Lower lobe of right lung (tissue), 2 donors: ENCODE results near the gene MAT1A. TPM values are rescaled to one million over a fixed set of nuclear protein-coding genes. Genes with fewer than 3 reads are reported as not detected.

Experiments
- ATAC-seq, 2 donors: fragments of 200-7000 bp; cut with Tn5 transposase; one replicate each; pipeline ENCODE4 v1.9.1; 2020 to 2022; ENCODE audit warnings: mild to moderate bottlenecking in 2 of 2, moderate library complexity in 2 of 2
- DNase-seq: peaks from one replicate; pipeline ENCODE4 v3.0.0-alpha.2; 2020
- H3K27ac ChIP-seq: fragments of 200-600 bp; one replicate; pipeline ENCODE4 v1.8.0; 2022
- H3K27me3 ChIP-seq: fragments of 200-600 bp; one replicate; pipeline ENCODE4 v1.8.0; 2022; ENCODE audit warnings: low read depth
- H3K36me3 ChIP-seq: fragments of 200-600 bp; one replicate; pipeline ENCODE4 v1.8.0; 2022; ENCODE audit warnings: mild to moderate bottlenecking
- H3K4me1 ChIP-seq: fragments of 200-600 bp; one replicate; pipeline ENCODE4 v1.8.0; 2022
- H3K4me3 ChIP-seq: fragments of 200-600 bp; one replicate; pipeline ENCODE4 v1.8.0; 2022; ENCODE audit warnings: mild to moderate bottlenecking
- H3K9me3 ChIP-seq: fragments of 200-600 bp; one replicate; pipeline ENCODE4 v1.8.0; 2022
- intact Hi-C: fragments of 100-400 bp; cut with DNase I; formaldehyde crosslinking; loops from one replicate; pipeline ENCODE4 v1.11.0; 2022
- total RNA-seq: library from RNA; stranded (reverse); fragmentation: NEBNext Ultra II Directional; extraction: Animal tissue kit (Norgen Biotek cat#: 25700); gene quantifications from one replicate; pipeline ENCODE4 v1.2.1, GENCODE V29; 2021
- TF ChIP-seq, protein P1 (sequence below): fragments of 200-600 bp; IDR thresholded peaks from one replicate; pipeline ENCODE4 v1.8.0; 2022; ENCODE audit warnings: antibody characterized with exemption, mild to moderate bottlenecking
- donor health status: DM: no; HTN: yes; CAD: no; lungs with severe emphysema.

Gene MAT1A
- total RNA-seq, 1 donor from 2014 or later: 1.0 TPM

DNA sequence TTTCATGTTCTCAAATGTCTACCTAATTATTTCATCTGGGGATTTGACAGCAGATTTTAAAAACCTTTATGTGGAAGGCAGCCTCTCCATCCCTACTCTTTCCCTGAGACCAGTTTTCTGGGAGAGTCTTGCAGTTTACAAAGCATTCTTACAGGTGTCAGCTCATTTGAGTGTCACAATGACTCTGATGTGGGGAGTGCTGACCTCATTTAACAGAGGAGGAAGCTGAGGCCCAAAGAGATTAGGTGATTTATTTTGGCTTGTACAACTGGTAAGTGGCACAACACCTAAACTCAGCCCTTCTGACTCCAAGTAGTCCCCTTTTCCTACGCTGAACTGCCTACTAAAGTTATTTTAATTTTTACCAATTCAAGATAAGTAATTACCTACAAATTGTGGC, 33.3 kb upstream of the MAT1A start:
- no peak for ATAC-seq
- H3K27me3 ChIP-seq: no peaks in the 10 kb centered on the region
- no peak overlapping the region for H3K27ac ChIP-seq
- no peaks in the 10 kb centered on the region for H3K4me1 ChIP-seq
- H3K9me3 ChIP-seq: no peaks in the 10 kb centered on the region
- intact Hi-C loops: no loop called here
- DNase-seq: no peak
- H3K36me3 ChIP-seq: no peaks in the 10 kb centered on the region
- no peak overlapping the region for H3K4me3 ChIP-seq
- TF ChIP-seq, protein P1, sequence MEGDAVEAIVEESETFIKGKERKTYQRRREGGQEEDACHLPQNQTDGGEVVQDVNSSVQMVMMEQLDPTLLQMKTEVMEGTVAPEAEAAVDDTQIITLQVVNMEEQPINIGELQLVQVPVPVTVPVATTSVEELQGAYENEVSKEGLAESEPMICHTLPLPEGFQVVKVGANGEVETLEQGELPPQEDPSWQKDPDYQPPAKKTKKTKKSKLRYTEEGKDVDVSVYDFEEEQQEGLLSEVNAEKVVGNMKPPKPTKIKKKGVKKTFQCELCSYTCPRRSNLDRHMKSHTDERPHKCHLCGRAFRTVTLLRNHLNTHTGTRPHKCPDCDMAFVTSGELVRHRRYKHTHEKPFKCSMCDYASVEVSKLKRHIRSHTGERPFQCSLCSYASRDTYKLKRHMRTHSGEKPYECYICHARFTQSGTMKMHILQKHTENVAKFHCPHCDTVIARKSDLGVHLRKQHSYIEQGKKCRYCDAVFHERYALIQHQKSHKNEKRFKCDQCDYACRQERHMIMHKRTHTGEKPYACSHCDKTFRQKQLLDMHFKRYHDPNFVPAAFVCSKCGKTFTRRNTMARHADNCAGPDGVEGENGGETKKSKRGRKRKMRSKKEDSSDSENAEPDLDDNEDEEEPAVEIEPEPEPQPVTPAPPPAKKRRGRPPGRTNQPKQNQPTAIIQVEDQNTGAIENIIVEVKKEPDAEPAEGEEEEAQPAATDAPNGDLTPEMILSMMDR: no peak

DNA sequence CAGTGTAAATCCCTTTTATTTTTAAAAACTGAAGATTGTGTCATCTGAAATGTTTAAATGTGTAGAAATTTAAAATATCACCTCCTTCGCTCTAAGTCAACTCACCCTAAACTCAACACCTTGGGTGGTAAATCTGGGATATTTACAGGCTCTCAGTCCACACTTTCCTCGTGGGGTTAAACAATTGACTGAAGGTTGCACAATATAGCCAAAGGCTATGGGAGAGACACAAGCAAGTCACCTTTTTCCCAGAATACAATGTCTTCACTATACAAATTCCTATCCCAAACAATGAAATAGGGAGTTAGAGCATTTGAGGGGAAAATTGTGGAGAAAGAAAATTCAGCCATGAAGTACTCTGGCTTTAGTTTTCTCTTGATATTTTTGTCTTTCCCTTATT, 32.7 kb upstream of the MAT1A start:
- H3K27me3 ChIP-seq: no peaks in the 10 kb centered on the region
- DNase-seq (no peak), ATAC-seq (no peak)
- intact Hi-C loops: no loop called here
- no peaks in the 10 kb centered on the region for H3K9me3 ChIP-seq
- no peak overlapping the region for H3K4me3 ChIP-seq
- H3K4me1 ChIP-seq: no peaks in the 10 kb centered on the region
- H3K27ac ChIP-seq: no peak overlapping the region
- no peaks in the 10 kb centered on the region for H3K36me3 ChIP-seq
- TF ChIP-seq, protein P1: no peak

DNA sequence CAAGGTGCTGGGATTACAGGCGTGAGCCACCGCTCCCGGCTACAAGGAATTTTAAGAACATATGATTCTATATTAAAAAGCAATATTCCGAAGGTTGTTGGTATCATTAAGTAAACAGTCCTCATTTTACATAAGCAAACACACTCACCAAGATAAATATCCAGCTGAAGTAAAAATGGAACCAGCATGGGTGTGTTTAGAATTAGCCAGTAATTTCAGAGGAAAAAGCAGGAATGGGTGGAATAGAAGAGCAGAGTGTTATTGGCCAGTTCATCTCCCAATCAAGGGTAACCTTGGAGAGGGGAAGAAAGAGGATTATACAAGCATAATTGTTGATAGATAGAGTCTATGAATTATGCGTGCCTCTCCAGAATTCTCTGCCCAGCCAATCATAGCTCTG, 31.7 kb upstream of the MAT1A start:
- intact Hi-C loops: no loop called here
- DNase-seq: no peak
- no peaks in the 10 kb centered on the region for H3K4me1 ChIP-seq
- ATAC-seq: no peak
- no peaks in the 10 kb centered on the region for H3K36me3 ChIP-seq
- no peaks in the 10 kb centered on the region for H3K27me3 ChIP-seq
- H3K4me3 ChIP-seq: no peak overlapping the region
- no peak overlapping the region for H3K27ac ChIP-seq
- H3K9me3 ChIP-seq: no peaks in the 10 kb centered on the region
- TF ChIP-seq, protein P1: no peak

DNA sequence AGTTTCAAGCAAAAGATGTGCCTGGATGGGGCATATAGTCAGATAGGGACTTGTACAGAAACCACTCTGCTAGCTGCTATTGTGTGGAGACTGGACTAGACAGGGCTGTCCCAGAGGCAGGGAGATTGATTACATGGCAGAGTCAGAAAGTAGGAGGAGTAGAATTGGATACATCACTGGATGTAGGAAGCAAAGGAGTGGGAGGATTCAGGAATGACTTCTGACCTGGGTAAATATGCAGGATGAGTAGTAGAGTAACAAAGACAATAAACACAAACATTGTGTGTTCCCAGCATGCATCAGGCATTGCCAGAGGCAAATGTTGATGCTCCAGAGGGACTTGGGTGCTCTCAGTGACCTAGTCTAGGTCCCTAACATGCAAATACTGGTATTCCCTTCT, 30.9 kb upstream of the MAT1A start:
- no peak overlapping the region for H3K27ac ChIP-seq
- no peak for ATAC-seq
- no peaks in the 10 kb centered on the region for H3K4me1 ChIP-seq
- TF ChIP-seq, protein P1: no peak
- no peaks in the 10 kb centered on the region for H3K27me3 ChIP-seq
- H3K4me3 ChIP-seq: no peak overlapping the region
- H3K36me3 ChIP-seq: no peaks in the 10 kb centered on the region
- no peaks in the 10 kb centered on the region for H3K9me3 ChIP-seq
- intact Hi-C loops: no loop called here
- no peak for DNase-seq

DNA sequence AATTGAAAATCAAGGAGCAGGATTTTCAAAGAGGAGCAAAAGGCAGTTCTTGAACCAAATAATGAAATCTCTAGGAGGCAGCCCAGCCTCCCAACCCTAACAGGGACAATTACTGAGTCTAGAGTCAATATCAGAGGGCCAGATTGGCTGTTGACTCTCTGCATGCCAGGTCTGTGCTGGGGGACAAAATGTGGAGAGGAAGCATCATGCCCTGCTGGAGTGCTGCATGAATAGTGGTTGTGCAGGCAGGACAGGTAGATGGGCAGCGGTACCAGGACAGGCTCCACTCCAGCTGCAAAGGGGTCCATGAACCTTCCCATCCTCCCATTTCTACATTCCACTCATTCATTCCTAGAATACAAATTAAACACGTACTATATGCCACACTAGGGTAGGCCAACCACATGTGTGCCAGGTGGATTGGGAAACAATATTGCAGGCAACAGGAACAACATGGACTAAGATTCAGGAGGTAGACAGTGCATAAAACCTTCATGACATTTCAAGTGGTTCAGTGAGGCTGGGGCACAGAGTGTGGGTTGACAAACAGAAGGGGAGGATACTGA, 30.4 kb upstream of the MAT1A start:
- no peaks in the 10 kb centered on the region for H3K9me3 ChIP-seq
- H3K4me1 ChIP-seq: no peaks in the 10 kb centered on the region
- DNase-seq (no peak), ATAC-seq (no peak)
- no peak overlapping the region for H3K27ac ChIP-seq
- H3K27me3 ChIP-seq: no peaks in the 10 kb centered on the region
- no peaks in the 10 kb centered on the region for H3K36me3 ChIP-seq
- TF ChIP-seq, protein P1: no peak
- intact Hi-C loops: no loop called here
- no peak overlapping the region for H3K4me3 ChIP-seq

DNA sequence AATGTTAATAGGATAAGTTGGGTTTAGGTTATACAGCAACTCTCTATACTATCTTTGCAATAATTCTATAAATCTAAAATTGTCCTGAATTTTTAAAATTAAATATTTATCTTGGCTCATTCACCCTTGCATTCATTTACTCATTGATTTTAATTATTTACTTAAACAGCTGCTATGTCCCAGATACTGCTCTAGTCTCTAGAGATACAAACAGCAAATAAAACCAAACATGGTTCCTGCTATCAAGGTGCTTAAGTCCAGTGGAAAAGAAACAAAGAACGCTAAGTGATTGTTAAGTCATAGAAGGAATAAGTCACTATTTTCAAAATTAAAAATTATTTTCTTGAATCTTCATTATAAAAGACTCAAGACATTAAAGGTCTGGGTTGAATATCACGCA, 29.9 kb upstream of the MAT1A start:
- intact Hi-C loops: no loop called here
- TF ChIP-seq, protein P1: no peak

More for the DNA sequence above, 29.9 kb upstream of the MAT1A start:
- Histone ChIP-seq H3K9me3 (no peaks in the 10 kb centered on the region), H3K4me1 (no peaks in the 10 kb centered on the region), H3K4me3 (no peak overlapping the region), H3K27me3 (no peaks in the 10 kb centered on the region), H3K27ac (no peak overlapping the region), H3K36me3 (no peaks in the 10 kb centered on the region)
- ATAC-seq (no peak), DNase-seq (no peak)
